Muscle of leg (tissue), 11 donors: ENCODE results near the gene CLCN2. TPM values are rescaled to one million over a fixed set of nuclear protein-coding genes. Genes with fewer than 3 reads are reported as not detected.

Experiments
- DNase-seq: peaks from one replicate; pipeline ENCODE4 v3.0.0; 2013
- H3K27ac ChIP-seq: one replicate; pipeline ENCODE4 v1.5.1; 2013; ENCODE audit warnings: mild to moderate bottlenecking, low read length, control low read depth
- H3K27me3 ChIP-seq: one replicate; pipeline ENCODE4 v1.6.1; 2013; ENCODE audit warnings: low read length; ENCODE audit not compliant: control insufficient read depth, insufficient read depth
- H3K36me3 ChIP-seq: one replicate; pipeline ENCODE4 v1.6.1; 2013; ENCODE audit warnings: low read length; ENCODE audit not compliant: control insufficient read depth, insufficient read depth
- H3K4me1 ChIP-seq: one replicate; pipeline ENCODE4 v1.6.1; 2013; ENCODE audit warnings: low read length; ENCODE audit not compliant: control insufficient read depth, insufficient read depth
- H3K4me3 ChIP-seq: one replicate; pipeline ENCODE4 v1.5.1; 2013; ENCODE audit warnings: low read length, control low read depth
- H3K9me3 ChIP-seq: replicated peaks from 2 replicates; pipeline ENCODE4 v1.6.1; 2013; ENCODE audit warnings: low read depth, low read length; ENCODE audit not compliant: control insufficient read depth
- WGBS: methylation state at CpG from one replicate; pipeline ENCODE4 v1.1.5; 2013; ENCODE audit warnings: missing lambda C conversion rate; ENCODE audit not compliant: insufficient coverage; 5-methylcytosine and 5-hydroxymethylcytosine counted together
- polyA plus RNA-seq, 8 donors: library from polyadenylated mRNA; unstranded; fragments of 120-200 nt; gene quantifications; one replicate each; pipeline versions ENCODE4 v1.2.1 to v1.2.3, GENCODE V29; 2013; ENCODE audit warnings: inconsistent platforms in 1 of 8, low replicate concordance in 1 of 8; ENCODE audit not compliant: insufficient read length in 8 of 8, insufficient read depth in 1 of 8
- total RNA-seq: library from RNA; stranded (reverse); fragments of 120-200 nt; gene quantifications from one replicate; pipeline ENCODE4 v1.2.4, GENCODE V29; 2013

The CLCN2 gene
- total and polyA plus RNA-seq, 9 donors, result 2.5 to 5.3 (median 3.9) TPM

DNA sequence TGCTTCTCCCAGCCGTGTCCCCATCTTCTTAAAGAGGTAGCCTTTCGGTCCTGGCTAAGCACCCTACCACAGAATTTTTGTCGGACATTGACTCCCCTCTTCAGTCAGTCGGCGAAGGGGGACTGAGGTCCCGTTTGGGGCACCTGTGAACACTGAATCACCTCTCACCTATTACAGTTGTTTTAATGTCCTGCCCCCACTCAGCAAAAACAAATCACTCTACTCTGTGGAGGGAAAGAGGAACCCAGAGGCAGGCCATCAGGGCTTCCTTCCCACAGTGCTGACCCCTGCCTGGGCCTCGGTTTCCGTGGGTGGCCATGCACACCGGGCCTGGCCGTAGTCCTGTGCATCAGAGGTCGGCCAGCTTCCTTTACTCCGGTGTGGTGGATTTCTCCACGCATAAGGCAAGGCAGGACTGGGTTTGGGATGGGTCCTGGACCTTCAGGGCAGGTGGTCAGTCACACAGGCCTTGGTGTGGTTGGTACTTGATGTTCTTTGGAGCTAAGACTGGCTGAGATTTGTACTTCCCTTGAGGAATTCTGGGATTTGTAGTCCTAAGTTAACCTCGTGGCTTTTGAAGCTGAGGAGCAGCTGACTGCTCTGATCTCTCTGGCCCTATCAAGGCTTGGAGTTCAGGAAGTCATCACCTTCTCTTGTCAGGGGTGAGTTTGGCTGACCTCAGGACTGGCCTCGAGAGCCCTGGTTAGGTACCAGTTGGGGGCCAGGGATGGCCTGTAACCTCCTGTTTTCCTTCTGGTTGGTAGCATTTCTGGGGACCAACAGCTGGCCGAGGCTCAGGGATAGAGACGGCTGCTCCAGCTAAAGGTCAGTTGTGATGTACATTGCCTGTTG is 24.6 kb downstream of the CLCN2 start:
- 7% methylated on average over 8 of the region's 17 CpGs for WGBS
- H3K9me3 ChIP-seq, result no peaks in the 10 kb centered on the region
- peak; percentile 90 for DNase-seq
- H3K4me3 ChIP-seq, result peak overlapping the region; percentile 81
- H3K36me3 ChIP-seq, result peaks cover 42% of the 10 kb centered on the region
- peak overlapping the region; percentile 96 for H3K27ac ChIP-seq
- H3K27me3 ChIP-seq, result no peaks in the 10 kb centered on the region
- peaks cover 39% of the 10 kb centered on the region for H3K4me1 ChIP-seq

DNA sequence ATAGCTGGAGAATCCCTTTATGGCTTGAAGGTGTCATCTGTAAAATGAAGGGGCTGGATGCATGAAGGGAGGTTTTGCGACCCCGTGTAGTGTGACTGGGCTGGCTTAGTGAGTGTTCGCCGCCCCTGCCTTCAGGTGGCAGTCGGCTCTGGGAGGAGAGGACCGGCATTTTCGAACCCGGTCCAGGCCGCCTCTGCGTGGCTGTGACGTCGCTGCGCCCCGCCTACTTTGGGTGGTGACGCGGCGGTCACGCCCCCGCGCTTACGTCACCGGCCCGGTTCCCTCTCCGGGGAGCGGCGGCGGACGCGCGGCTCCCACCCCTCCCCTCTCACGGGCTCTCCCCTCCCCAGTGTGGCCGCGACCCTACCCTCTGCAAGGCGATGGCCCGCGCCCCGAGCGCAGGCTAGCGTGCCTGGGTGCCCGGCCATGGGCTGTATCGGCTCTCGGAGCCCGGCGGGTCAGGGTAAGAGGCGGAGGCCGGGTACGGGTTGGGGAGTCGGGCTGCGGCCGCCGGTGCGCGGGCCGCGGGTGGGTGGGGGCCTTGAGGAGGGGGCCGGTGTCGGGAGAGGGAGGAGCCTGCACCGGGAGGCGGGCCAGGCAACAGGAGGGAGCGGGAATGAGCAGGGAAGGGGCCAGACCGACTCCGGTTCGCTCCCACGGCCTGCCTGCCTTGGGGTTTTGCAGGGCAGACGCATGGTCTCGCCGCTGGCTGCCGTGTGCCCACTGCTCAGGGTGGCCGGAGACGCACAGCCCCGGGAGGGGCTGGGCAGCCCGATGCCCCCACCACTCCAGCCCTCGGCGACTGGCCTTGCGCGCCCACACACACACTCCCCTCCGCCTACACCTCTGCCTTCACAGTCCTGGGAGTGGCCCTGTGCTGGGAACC is 25.5 kb downstream of the CLCN2 start:
- peaks cover 39% of the 10 kb centered on the region for H3K4me1 ChIP-seq
- peak; percentile 90 for DNase-seq
- H3K27ac ChIP-seq, result peak overlapping the region; percentile 96
- peak overlapping the region; percentile 81 for H3K4me3 ChIP-seq
- no peaks in the 10 kb centered on the region for H3K27me3 ChIP-seq
- H3K9me3 ChIP-seq, result no peaks in the 10 kb centered on the region
- H3K36me3 ChIP-seq, result peaks cover 47% of the 10 kb centered on the region
- under 1% methylated on average over 60 of the region's 77 CpGs for WGBS

DNA sequence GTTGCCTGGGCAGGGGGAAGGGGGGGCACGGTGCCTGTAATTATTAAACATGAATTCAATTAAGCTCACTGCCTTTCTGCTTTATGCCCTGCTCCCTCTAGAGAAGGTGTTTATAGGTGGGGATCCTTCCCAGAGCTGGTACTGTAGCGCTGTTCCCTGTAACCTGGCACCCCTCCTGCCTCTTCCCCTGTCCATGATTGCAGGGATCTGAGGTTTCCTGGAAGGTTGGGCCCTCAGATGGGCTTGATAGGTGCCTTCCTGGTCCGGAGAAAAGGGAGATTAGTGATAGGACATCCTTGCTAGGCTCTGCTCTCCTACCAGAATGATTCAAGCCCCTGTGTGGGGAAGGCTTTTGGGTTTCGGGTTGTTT is 26.1 kb downstream of the CLCN2 start:
- Histone ChIP-seq H3K36me3 (peaks cover 49% of the 10 kb centered on the region), H3K4me3 (peak overlapping the region; percentile 81), H3K4me1 (peaks cover 39% of the 10 kb centered on the region), H3K9me3 (no peaks in the 10 kb centered on the region), H3K27me3 (no peaks in the 10 kb centered on the region), H3K27ac (peak overlapping the region; percentile 96)
- 22% methylated on average over 1 of the region's 4 CpGs for WGBS
- DNase-seq, result no peak

DNA sequence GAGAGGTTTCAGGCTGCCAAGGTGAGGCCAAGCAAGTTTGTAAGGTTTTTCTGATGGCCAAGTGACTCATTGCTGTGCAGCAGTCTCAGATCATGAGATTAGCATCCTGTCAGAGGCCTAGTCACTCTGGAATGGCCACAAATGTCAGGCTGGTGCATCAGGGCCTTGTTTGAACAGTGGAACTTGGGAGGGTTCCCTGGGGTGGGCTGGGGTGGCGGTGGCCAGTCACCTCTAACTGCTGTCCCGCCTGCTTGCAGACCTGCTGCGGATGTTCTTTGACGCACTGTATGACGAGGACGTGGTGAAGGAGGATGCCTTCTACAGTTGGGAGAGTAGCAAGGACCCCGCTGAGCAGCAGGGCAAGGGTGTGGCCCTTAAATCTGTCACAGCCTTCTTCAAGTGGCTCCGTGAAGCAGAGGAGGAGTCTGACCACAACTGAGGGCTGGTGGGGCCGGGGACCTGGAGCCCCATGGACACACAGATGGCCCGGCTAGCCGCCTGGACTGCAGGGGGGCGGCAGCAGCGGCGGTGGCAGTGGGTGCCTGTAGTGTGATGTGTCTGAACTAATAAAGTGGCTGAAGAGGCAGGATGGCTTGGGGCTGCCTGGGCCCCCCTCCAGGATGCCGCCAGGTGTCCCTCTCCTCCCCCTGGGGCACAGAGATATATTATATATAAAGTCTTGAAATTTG is 26.8 kb downstream of the CLCN2 start:
- H3K36me3 ChIP-seq, result peaks cover 52% of the 10 kb centered on the region

DNA sequence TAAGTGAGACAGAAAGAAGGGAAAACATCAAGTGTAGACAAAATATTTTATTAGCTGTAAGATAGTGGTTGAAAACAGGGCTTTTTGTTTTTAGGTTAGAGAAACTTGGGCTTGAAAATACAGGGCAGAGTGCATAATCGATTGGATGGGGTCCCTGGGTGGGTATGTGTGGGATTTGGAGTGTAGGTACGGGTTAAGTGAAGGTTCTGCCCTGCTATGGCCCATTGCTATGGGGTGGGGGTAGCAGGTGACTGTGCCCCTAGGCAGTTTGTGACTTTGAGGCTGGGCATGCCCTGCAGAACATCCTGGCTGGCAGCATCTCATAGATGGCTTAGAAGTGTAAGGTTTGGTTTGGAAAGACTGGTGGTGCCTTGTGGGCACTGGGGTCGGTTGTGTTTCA is 27.7 kb downstream of the CLCN2 start:
- Histone ChIP-seq H3K36me3 (peaks cover 58% of the 10 kb centered on the region), H3K9me3 (no peaks in the 10 kb centered on the region), H3K4me3 (no peak overlapping the region), H3K27ac (no peak overlapping the region), H3K4me1 (peaks cover 31% of the 10 kb centered on the region), H3K27me3 (no peaks in the 10 kb centered on the region)
- DNase-seq, result no peak
- 100% methylated on average over 1 of the region's 3 CpGs for WGBS

More for the DNA sequence above, 26.8 kb downstream of the CLCN2 start:
- DNase-seq, result no peak
- WGBS, result 68% methylated on average over 14 of the region's 15 CpGs
- H3K4me3 ChIP-seq, result no peak overlapping the region
- H3K4me1 ChIP-seq, result peaks cover 38% of the 10 kb centered on the region
- no peaks in the 10 kb centered on the region for H3K27me3 ChIP-seq
- H3K9me3 ChIP-seq, result no peaks in the 10 kb centered on the region
- peak overlapping the region; percentile 96 for H3K27ac ChIP-seq

DNA sequence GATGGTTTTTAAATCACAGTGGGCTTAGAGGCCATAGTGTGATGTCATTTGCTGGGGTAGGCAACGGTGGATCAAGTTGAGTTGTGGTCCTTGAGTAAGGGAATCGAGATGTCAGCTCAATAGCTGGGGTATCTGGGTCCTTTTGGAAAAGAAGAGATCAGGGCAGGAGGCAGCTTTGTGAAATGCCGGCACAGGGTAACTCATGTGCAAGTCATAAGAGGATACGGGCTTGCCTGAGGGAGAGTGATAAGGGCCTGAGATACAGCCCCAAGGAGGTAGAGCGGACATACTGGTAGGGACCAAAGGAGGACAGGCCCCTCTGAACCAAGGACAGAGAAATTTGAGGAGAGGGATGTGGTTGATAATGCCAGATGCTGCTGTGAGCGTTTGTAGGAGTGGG is 28.2 kb downstream of the CLCN2 start:
- no peak overlapping the region for H3K4me3 ChIP-seq
- 80% methylated on average over 6 of the region's 6 CpGs for WGBS
- no peak for DNase-seq
- peaks cover 26% of the 10 kb centered on the region for H3K4me1 ChIP-seq
- H3K36me3 ChIP-seq, result peaks cover 63% of the 10 kb centered on the region
- H3K27ac ChIP-seq, result no peak overlapping the region
- no peaks in the 10 kb centered on the region for H3K9me3 ChIP-seq
- no peaks in the 10 kb centered on the region for H3K27me3 ChIP-seq

DNA sequence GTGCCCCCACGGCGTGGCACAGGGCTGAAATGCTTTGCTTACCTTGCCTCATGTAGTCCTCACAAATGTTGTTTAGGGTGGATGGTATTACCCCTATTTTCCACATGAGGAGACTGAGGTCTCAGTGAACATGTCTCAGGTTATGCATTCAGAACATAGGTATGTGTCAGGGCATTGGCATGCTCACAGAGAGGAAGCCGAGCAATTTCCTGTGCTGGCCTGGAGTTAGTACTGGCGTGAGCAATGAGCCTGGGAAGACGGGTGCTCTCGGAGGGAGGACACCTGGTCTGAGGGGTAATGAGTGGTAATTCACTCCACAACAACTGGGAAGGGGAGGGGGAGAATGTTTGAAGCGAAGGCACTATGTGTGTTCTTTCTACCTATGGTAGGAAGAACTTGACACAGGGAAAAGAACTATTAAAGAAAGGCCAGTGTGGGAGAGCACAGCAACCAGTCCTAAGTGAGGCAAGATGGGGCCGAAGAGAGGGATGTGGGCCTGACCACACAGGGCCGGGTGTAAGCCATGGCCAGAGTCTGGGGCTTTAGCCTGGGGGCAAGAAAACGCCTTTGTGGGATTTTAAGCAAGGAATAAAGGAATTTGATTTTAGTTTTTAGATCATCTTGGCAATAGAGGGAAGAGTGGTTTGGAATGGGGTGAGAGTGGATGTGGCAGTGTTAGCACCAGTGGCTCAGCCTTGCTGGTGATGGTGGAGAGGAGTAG is 28.9 kb downstream of the CLCN2 start:
- WGBS, result 69% methylated on average over 10 of the region's 10 CpGs
- H3K9me3 ChIP-seq, result no peaks in the 10 kb centered on the region
- H3K4me1 ChIP-seq, result peaks cover 19% of the 10 kb centered on the region
- no peak overlapping the region for H3K27ac ChIP-seq
- no peak overlapping the region for H3K4me3 ChIP-seq
- H3K36me3 ChIP-seq, result peaks cover 70% of the 10 kb centered on the region
- no peaks in the 10 kb centered on the region for H3K27me3 ChIP-seq
- DNase-seq, result no peak

DNA sequence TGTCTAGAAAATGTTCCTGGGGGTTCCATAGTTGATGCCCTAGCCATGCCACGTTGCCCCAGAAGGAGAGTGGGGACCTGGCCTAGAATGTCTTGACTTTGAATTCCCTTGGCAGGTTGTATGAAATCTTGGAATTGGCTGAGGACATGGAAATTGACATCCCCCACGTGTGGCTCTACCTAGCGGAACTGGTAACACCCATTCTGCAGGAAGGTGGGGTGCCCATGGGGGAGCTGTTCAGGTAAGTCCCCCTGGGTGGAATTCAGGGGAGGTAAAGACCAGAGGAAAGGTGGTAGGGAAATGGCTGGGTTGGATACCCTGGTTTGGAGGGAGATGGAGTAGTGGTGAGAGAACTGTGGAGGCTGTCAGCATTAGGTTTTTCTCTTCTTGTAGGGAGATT is 32.9 kb downstream of the CLCN2 start:
- peaks cover 90% of the 10 kb centered on the region for H3K36me3 ChIP-seq
- H3K4me1 ChIP-seq, result no peaks in the 10 kb centered on the region
- no peak for DNase-seq
- no peak overlapping the region for H3K27ac ChIP-seq
- no peaks in the 10 kb centered on the region for H3K27me3 ChIP-seq
- H3K9me3 ChIP-seq, result no peaks in the 10 kb centered on the region
- no peak overlapping the region for H3K4me3 ChIP-seq
- 51% methylated on average over 3 of the region's 3 CpGs for WGBS

DNA sequence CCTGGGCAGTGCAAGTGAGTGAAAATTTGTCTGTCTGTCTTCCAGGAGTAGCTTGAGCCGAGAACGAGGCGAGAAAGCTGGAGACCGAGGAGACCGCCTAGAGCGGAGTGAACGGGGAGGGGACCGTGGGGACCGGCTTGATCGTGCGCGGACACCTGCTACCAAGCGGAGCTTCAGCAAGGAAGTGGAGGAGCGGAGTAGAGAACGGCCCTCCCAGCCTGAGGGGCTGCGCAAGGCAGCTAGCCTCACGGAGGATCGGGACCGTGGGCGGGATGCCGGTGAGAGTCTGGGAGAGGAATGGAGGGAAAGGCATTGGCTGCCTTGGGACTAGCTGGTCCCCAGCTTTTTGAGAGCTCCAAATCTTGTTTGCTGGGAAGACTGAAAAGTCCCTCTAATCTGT is 34.2 kb downstream of the CLCN2 start:
- Histone ChIP-seq H3K9me3 (no peaks in the 10 kb centered on the region), H3K27me3 (no peaks in the 10 kb centered on the region), H3K4me1 (no peaks in the 10 kb centered on the region), H3K4me3 (no peak overlapping the region), H3K27ac (no peak overlapping the region), H3K36me3 (peaks cover 90% of the 10 kb centered on the region)
- no peak for DNase-seq
- 92% methylated on average over 21 of the region's 21 CpGs for WGBS
